B cell (primary cell): ENCODE data around the gene NAT8. TPM values are rescaled to one million over a fixed set of nuclear protein-coding genes. Genes with fewer than 3 reads are reported as not detected.

Source experiments
- ATAC-seq: fragments of 200-7000 bp; cut with Tn5 transposase; one replicate; pipeline ENCODE4 v1.10.0; 2021; ENCODE audit warnings: low read depth, mild to moderate bottlenecking, moderate number of reproducible peaks, moderate library complexity
- CTCF ChIA-PET: fragments of 350-600 bp; sonication (Branson Sonifier 250); formaldehyde crosslinking; loops from one replicate; lab custom pipeline; 2021; ENCODE audit warnings: antibody characterized with exemption, inconsistent platforms; lab: Charles Lee
- POLR2A ChIA-PET: fragments of 350-600 bp; sonication (Branson Sonifier 250); formaldehyde crosslinking; loops from one replicate; lab custom pipeline; 2021; ENCODE audit warnings: antibody characterized with exemption; lab: Charles Lee
- DNase-seq: peaks from one replicate; pipeline ENCODE4 v3.0.0; 2013
- H2AFZ ChIP-seq: 2 replicates; pipeline ENCODE4 v1.6.1; 2012; ENCODE audit warnings: mild to moderate bottlenecking, low read depth, low read length; ENCODE audit not compliant: insufficient read depth, poor library complexity, severe bottlenecking
- H3K27ac ChIP-seq, 2 donors: 1 replicate in 1 of 2; 2 replicates in 1 of 2; pipeline ENCODE4 v1.5.1; 2012 to 2013; ENCODE audit warnings: low read length in 2 of 2, mild to moderate bottlenecking in 2 of 2, moderate library complexity in 1 of 2
- H3K27me3 ChIP-seq, 4 experiments: fragments of 200-600 bp in 1 of 4; sonication (generic) in 1 of 4; replicated peaks in 1 of 4; 1 replicate in 2 of 4; 2 replicates in 2 of 4; pipeline versions ENCODE4 v1.6.1 to v1.7.0; 2013 to 2016; ENCODE audit warnings: low read length in 3 of 4, mild to moderate bottlenecking in 2 of 4, mixed read lengths in 1 of 4, moderate library complexity in 1 of 4; ENCODE audit not compliant: insufficient read depth in 4 of 4, control insufficient read depth in 3 of 4; ENCODE audit errors: control extremely low read depth in 1 of 4
- H3K36me3 ChIP-seq, 2 experiments: replicated peaks in 1 of 2; 1 replicate in 1 of 2; 2 replicates in 1 of 2; pipeline versions ENCODE4 v1.6.1 to v1.7.1; 2013; ENCODE audit warnings: low read length in 1 of 2; ENCODE audit not compliant: insufficient read depth in 2 of 2, control insufficient read depth in 1 of 2; ENCODE audit errors: control extremely low read depth in 1 of 2, extremely low read depth in 1 of 2
- H3K4me1 ChIP-seq, 2 donors: fragments of 200-600 bp in 1 of 2; sonication (generic) in 1 of 2; 1 replicate in 1 of 2; 2 replicates in 1 of 2; pipeline versions ENCODE4 v1.5.1 to v1.6.1; 2013 to 2017; ENCODE audit warnings: low read length in 2 of 2; ENCODE audit not compliant: control insufficient read depth in 2 of 2, insufficient read depth in 2 of 2
- H3K4me2 ChIP-seq: replicated peaks from 2 replicates; pipeline ENCODE3; 2012; ENCODE audit warnings: mild to moderate bottlenecking, low read depth, low read length; ENCODE audit not compliant: poor library complexity, severe bottlenecking
- H3K4me3 ChIP-seq, 5 experiments: fragments of 200-600 bp in 1 of 5; sonication (generic) in 1 of 5; 1 replicate in 3 of 5; 2 replicates in 2 of 5; pipeline versions ENCODE4 v1.5.1 to v1.7.0; 2011 to 2016; ENCODE audit warnings: low read length in 4 of 5, mild to moderate bottlenecking in 4 of 5, low read depth in 2 of 5, control low read depth in 1 of 5, moderate library complexity in 1 of 5; ENCODE audit not compliant: insufficient read depth in 1 of 5; ENCODE audit errors: control extremely low read depth in 1 of 5, extremely low read depth in 1 of 5
- H3K79me2 ChIP-seq: fragments of 200-600 bp; sonication (generic); one replicate; pipeline ENCODE4 v1.6.0; 2016; ENCODE audit warnings: low read length; ENCODE audit not compliant: control insufficient read depth, insufficient read depth
- H3K9ac ChIP-seq: fragments of 200-600 bp; sonication (generic); 2 replicates; pipeline ENCODE4 v1.6.1; 2017; ENCODE audit warnings: mild to moderate bottlenecking, low read length, moderate library complexity
- H3K9me3 ChIP-seq, 3 donors: one replicate each; pipeline versions ENCODE4 v1.6.1 to v1.7.1; 2013; ENCODE audit warnings: low read length in 2 of 3; ENCODE audit not compliant: control insufficient read depth in 2 of 3, insufficient read depth in 1 of 3; ENCODE audit errors: control extremely low read depth in 1 of 3
- H4K20me1 ChIP-seq: 2 replicates; pipeline ENCODE4 v1.6.0; 2012; ENCODE audit warnings: mild to moderate bottlenecking, low read length; ENCODE audit not compliant: insufficient read depth, control insufficient read depth, poor library complexity, severe bottlenecking
- H3K27ac Mint-ChIP-seq: one replicate; pipeline ENCODE4 v1.8.0; 2021; ENCODE audit warnings: mixed read lengths
- H3K27me3 Mint-ChIP-seq: one replicate; pipeline ENCODE4 v1.8.0; 2021; ENCODE audit warnings: mixed read lengths
- H3K4me1 Mint-ChIP-seq: one replicate; pipeline ENCODE4 v1.8.0; 2021; ENCODE audit warnings: mixed read lengths
- H3K4me3 Mint-ChIP-seq: one replicate; pipeline ENCODE4 v1.8.0; 2021; ENCODE audit warnings: mixed read lengths
- H3K9me3 Mint-ChIP-seq: one replicate; pipeline ENCODE4 v1.8.0; 2022; ENCODE audit warnings: mixed read lengths; ENCODE audit not compliant: insufficient read depth
- CTCF ChIP-seq: fragments of 200-600 bp; IDR thresholded peaks from one replicate; pipeline ENCODE4 v1.8.0; 2022; ENCODE audit warnings: antibody characterized with exemption, mild to moderate bottlenecking
- EZH2 ChIP-seq: IDR thresholded peaks from 2 replicates; pipeline ENCODE4 v1.6.1; 2012; ENCODE audit warnings: borderline replicate concordance, low read depth, mild to moderate bottlenecking, moderate library complexity, low read length; ENCODE audit not compliant: insufficient read depth, poor library complexity, severe bottlenecking
- WGBS: methylation state at CpG from one replicate; pipeline ENCODE4 v1.1.5; 2013; ENCODE audit warnings: missing lambda C conversion rate; ENCODE audit not compliant: insufficient coverage; 5-methylcytosine and 5-hydroxymethylcytosine counted together
- intact Hi-C: fragments of 100-400 bp; cut with micrococcal nuclease; formaldehyde crosslinking; loops from one replicate; pipeline ENCODE4 v1.10.0; 2022
- polyA plus RNA-seq: library from polyadenylated mRNA; depleted of rRNA; stranded (reverse); fragments of >200 nt; gene quantifications from 2 replicates; pipeline ENCODE4 v1.2.3, GENCODE V29; 2012
- total RNA-seq, 2 donors: library from RNA; stranded (reverse); fragments of 120-200 nt in 1 of 2; gene quantifications; 1 replicate in 1 of 2; 2 replicates in 1 of 2; pipeline versions ENCODE4 v1.2.3 to v1.2.4, GENCODE V29; 2013 to 2022

The NAT8 gene
- total and polyA plus RNA-seq, 2 donors (not counting 1 experiment from before 2014, with no cell fraction given) = not detected

DNA sequence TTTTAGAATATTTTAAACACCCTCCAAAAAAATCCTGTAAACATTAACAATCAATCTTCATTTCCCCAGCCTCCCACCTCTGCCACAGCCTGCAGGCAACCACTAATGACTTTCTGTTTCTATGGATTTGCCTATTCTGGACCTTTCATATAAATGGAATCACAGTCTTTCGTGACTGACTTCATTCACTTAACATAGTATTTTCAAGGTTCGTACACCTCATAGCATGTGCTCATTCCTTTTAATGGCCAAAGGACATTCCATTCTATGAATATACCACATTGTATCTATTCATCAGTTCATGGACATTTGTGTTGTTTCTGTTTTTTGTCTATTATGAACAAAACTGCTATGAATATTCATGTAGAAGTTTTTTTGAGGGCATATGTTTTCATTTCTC lies 48.5 kb downstream of the NAT8 start:
- H3K4me3 ChIP-seq = no peak overlapping the region

More for the DNA sequence above, 48.5 kb downstream of the NAT8 start:
- Histone ChIP-seq H4K20me1 (no peaks in the 10 kb centered on the region), H3K36me3 (no peaks in the 10 kb centered on the region), H3K9ac (no peak overlapping the region), H3K27ac (no peak overlapping the region), H3K79me2 (no peaks in the 10 kb centered on the region), H3K27me3 (no peaks in the 10 kb centered on the region), H2AFZ (no peak overlapping the region), H3K9me3 (no peaks in the 10 kb centered on the region), H3K4me1 (no peaks in the 10 kb centered on the region), H3K4me2 (no peak overlapping the region)
- WGBS = 100% methylated on average over 1 of the region's 2 CpGs
- no peak for ATAC-seq
- H3K4me3 Mint-ChIP-seq = no peak overlapping the region
- no peak for DNase-seq
- ChIA-PET POLR2A (no interaction called here), CTCF (interaction anchor here (0.7 kb wide), 1 partner anchor 8 kb away, joined by 3 read pairs; no protein-coding TSS in a partner anchor)
- no peak overlapping the region for H3K27ac Mint-ChIP-seq
- peaks cover 7% of the 10 kb centered on the region for H3K9me3 Mint-ChIP-seq
- no peak for TF ChIP-seq EZH2
- no peak for TF ChIP-seq CTCF
- no peaks in the 10 kb centered on the region for H3K4me1 Mint-ChIP-seq
- intact Hi-C loops = no loop called here
- no peaks in the 10 kb centered on the region for H3K27me3 Mint-ChIP-seq

Other genes starting within 250 kb of the NAT8 start
- 24.3 and 31.2 TPM in 2 replicates for gene TPRKB, start 94.9 kb upstream of the NAT8 start, total RNA-seq
- gene TPRKB, start 94.9 kb upstream of the NAT8 start, polyA plus RNA-seq = 22.4 and 24.3 TPM in 2 replicates
- gene DUSP11, start 137.7 kb upstream of the NAT8 start, total RNA-seq = 42.2 and 43.0 TPM in 2 replicates
- 15.7 and 16.0 TPM in 2 replicates for gene DUSP11, start 137.7 kb upstream of the NAT8 start, polyA plus RNA-seq
- not detected in 2 replicates for gene C2orf78, start 141.8 kb upstream of the NAT8 start, total RNA-seq
- not detected in 2 replicates for gene C2orf78, start 141.8 kb upstream of the NAT8 start, polyA plus RNA-seq
- gene STAMBP, start 186.5 kb upstream of the NAT8 start, total RNA-seq = 32.5 and 35.8 TPM in 2 replicates
- gene STAMBP, start 186.5 kb upstream of the NAT8 start, polyA plus RNA-seq = 21.8 and 22.6 TPM in 2 replicates